ENCODE data around the gene COQ4.

Gene COQ4

DNA sequence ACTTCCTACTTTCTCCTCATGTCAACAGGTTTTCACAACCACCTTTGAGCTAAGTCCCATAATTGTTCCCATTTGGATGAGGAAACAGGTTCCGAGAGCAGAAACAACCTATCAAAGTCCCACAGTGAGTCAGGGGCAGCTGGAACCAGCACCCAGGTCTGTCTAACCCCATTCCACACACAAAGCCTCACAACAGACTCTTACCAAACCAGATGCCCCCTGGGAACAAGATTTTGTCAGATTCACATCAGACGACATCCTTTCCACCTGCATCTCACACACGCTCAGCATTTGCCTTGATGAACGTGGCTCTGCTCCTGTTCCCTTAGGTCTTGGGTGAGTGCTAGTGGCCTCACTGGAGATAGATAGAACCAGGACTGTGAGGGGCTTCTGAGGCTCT is 29.5 kb upstream of the COQ4 start:
- H3K4me3 ChIP-seq (IDR thresholded peaks at IDR 0.05; ENCODE audit: insufficient read depth, low read depth, low read length): no peak overlapping the region
- H3K27ac ChIP-seq: no peak overlapping the region
- no peaks in the 10 kb centered on the region for H3K36me3 ChIP-seq (ENCODE audit: insufficient read depth)
- no peaks in the 10 kb centered on the region for H3K4me1 ChIP-seq (ENCODE audit: low read depth, poor library complexity, severe bottlenecking)
- H3K9ac ChIP-seq: no peak overlapping the region
- no peaks in the 10 kb centered on the region for H3K27me3 ChIP-seq (ENCODE audit: insufficient read depth, low read depth)
- no peak overlapping the region for H2AFZ ChIP-seq (ENCODE audit: low read depth)
- no peaks in the 10 kb centered on the region for H4K20me1 ChIP-seq (ENCODE audit: insufficient read depth)
- TF ChIP-seq, protein P1, sequence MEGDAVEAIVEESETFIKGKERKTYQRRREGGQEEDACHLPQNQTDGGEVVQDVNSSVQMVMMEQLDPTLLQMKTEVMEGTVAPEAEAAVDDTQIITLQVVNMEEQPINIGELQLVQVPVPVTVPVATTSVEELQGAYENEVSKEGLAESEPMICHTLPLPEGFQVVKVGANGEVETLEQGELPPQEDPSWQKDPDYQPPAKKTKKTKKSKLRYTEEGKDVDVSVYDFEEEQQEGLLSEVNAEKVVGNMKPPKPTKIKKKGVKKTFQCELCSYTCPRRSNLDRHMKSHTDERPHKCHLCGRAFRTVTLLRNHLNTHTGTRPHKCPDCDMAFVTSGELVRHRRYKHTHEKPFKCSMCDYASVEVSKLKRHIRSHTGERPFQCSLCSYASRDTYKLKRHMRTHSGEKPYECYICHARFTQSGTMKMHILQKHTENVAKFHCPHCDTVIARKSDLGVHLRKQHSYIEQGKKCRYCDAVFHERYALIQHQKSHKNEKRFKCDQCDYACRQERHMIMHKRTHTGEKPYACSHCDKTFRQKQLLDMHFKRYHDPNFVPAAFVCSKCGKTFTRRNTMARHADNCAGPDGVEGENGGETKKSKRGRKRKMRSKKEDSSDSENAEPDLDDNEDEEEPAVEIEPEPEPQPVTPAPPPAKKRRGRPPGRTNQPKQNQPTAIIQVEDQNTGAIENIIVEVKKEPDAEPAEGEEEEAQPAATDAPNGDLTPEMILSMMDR (conservative IDR thresholded peaks at IDR 0.05; ENCODE audit: low read depth, low read length): no peak
- no peaks in the 10 kb centered on the region for H3K79me2 ChIP-seq (ENCODE audit: insufficient read depth, low read depth)
- no peak overlapping the region for H3K4me2 ChIP-seq

GRCh38 chr9:128294142-128294541 is 28.5 kb upstream of the COQ4 start:
- Histone ChIP-seq H2AFZ (ENCODE audit: low read depth) (no peak overlapping the region), H3K27ac (no peak overlapping the region), H3K9ac (no peak overlapping the region), H3K36me3 (ENCODE audit: insufficient read depth) (no peaks in the 10 kb centered on the region), H3K27me3 (ENCODE audit: insufficient read depth, low read depth) (no peaks in the 10 kb centered on the region), H3K4me3 (IDR thresholded peaks at IDR 0.05; ENCODE audit: insufficient read depth, low read depth, low read length) (no peak overlapping the region), H3K4me2 (no peak overlapping the region), H4K20me1 (ENCODE audit: insufficient read depth) (no peaks in the 10 kb centered on the region), H3K79me2 (ENCODE audit: insufficient read depth, low read depth) (no peaks in the 10 kb centered on the region), H3K4me1 (ENCODE audit: low read depth, poor library complexity, severe bottlenecking) (no peaks in the 10 kb centered on the region)
- TF ChIP-seq, protein P1 (conservative IDR thresholded peaks at IDR 0.05; ENCODE audit: low read depth, low read length): no peak

DNA sequence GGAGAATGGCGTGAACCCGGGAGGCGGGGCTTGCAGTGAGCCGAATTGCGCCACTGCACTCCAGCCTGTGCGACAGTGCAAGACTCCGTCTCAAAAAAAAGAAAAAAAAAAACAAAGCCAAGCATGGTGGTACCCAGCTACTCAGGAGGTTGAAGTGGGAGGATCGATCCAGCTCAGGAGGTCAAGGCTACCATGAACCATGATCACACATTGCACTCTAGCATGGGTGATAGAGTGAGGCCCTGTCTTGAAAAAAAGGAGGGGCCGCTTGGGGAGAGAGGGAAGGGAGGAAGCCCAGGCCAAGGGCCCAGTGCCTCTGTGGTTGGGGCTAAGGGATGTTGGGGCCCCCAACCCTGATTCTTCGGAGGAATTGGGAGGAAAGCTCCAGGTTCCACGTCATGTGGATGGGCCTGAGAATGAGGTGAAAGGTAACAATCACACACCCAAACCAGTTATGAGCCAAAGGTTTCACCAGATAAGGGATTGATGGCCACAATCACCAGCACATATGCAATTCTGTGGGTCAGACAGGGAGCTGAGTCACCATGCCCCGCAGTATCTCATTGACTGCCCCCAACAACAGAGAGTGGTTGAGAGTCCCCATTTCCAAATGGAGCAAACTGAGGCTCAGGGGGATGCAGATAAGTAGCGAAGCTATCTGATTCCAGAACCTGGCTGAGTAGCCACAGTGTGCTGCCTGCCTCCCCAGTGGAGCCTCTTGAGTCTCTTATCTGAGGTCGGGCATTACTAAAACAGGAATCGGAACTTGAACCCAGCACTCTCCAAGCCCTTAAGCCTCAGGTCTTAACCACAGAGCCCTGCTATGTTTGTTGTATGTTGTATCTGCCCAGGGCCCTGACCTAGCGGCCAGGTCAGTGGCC is 26.1 kb upstream of the COQ4 start:
- Histone ChIP-seq H3K27ac (no peak overlapping the region), H3K4me2 (no peak overlapping the region), H3K4me1 (ENCODE audit: low read depth, poor library complexity, severe bottlenecking) (no peaks in the 10 kb centered on the region), H2AFZ (ENCODE audit: low read depth) (no peak overlapping the region), H4K20me1 (ENCODE audit: insufficient read depth) (no peaks in the 10 kb centered on the region), H3K4me3 (IDR thresholded peaks at IDR 0.05; ENCODE audit: insufficient read depth, low read depth, low read length) (no peak overlapping the region), H3K9ac (no peak overlapping the region), H3K27me3 (ENCODE audit: insufficient read depth, low read depth) (no peaks in the 10 kb centered on the region), H3K79me2 (ENCODE audit: insufficient read depth, low read depth) (no peaks in the 10 kb centered on the region), H3K36me3 (ENCODE audit: insufficient read depth) (no peaks in the 10 kb centered on the region)
- TF ChIP-seq, protein P1 (conservative IDR thresholded peaks at IDR 0.05; ENCODE audit: low read depth, low read length): no peak

- no peak overlapping the region for H3K27ac ChIP-seq
- H3K27me3 ChIP-seq (ENCODE audit: insufficient read depth, low read depth): no peaks in the 10 kb centered on the region
- H3K9ac ChIP-seq: no peak overlapping the region
These were observed 25.3 kb upstream of the COQ4 start for GRCh38 chr9:128297221-128297773.

More at GRCh38 chr9:128297221-128297773, 25.3 kb upstream of the COQ4 start:
- Histone ChIP-seq H3K4me3 (IDR thresholded peaks at IDR 0.05; ENCODE audit: insufficient read depth, low read depth, low read length) (no peak overlapping the region), H3K36me3 (ENCODE audit: insufficient read depth) (no peaks in the 10 kb centered on the region), H3K4me1 (ENCODE audit: low read depth, poor library complexity, severe bottlenecking) (no peaks in the 10 kb centered on the region), H3K79me2 (ENCODE audit: insufficient read depth, low read depth) (no peaks in the 10 kb centered on the region), H3K4me2 (no peak overlapping the region), H4K20me1 (ENCODE audit: insufficient read depth) (no peaks in the 10 kb centered on the region), H2AFZ (ENCODE audit: low read depth) (no peak overlapping the region)
- TF ChIP-seq, protein P1 (conservative IDR thresholded peaks at IDR 0.05; ENCODE audit: low read depth, low read length): no peak
